Measurements from ENCODE around the gene PRKCA. TPM values are rescaled to one million over a fixed set of nuclear protein-coding genes. Genes with fewer than 3 reads are reported as not detected.

Gene PRKCA
- total and polyA plus RNA-seq, 2 donors (not counting 3 experiments of a cell fraction or from before 2014, with no cell fraction given): 7.5 to 34.2 TPM

DNA sequence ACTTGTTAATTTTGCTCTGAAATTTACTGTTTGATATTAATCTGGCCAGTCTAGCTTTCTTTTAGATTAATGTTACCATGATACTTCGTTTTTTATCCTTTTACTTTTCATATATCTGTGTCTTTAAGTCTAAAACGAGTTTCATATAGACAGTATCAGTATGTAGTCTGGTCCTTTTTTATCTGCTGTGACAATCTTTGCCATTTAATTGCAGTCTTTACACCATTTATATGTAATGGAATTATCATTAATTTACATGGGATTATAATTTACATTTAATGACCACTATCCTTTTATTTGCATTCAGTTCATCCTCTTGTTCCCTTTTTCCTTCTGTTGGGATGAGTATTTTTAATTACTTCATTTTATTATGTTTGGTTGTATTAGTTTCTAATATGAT, 243.5 kb downstream of the PRKCA start:
- Histone ChIP-seq H3K4me3 (replicated peaks in 1 of 3; ENCODE audit: insufficient read depth in 1 of 3, low read depth in 1 of 3, low read length in 3 of 3) (no peak overlapping the region), H3K36me3 (ENCODE audit: control insufficient read depth in 2 of 2, extremely low read depth in 1 of 2, insufficient read depth in 2 of 2, low read length in 2 of 2) (no peaks in the 10 kb centered on the region), H3K4me2 (ENCODE audit: insufficient read depth, low read length) (no peak overlapping the region), H3K9me3 (replicated peaks; ENCODE audit: control insufficient read depth, insufficient read depth, low read length) (no peaks in the 10 kb centered on the region), H3K27ac (ENCODE audit: insufficient read depth, low read depth, low read length) (no peak overlapping the region), H3K4me1 (ENCODE audit: control insufficient read depth, extremely low read depth, insufficient read depth, low read length) (peaks cover 56% of the 10 kb centered on the region), H3K27me3 (ENCODE audit: control insufficient read depth in 2 of 2, insufficient read depth in 2 of 2, low read length in 2 of 2) (no peaks in the 10 kb centered on the region), H4K20me1 (replicated peaks; ENCODE audit: control insufficient read depth, extremely low read depth, insufficient read depth, low read length) (no peaks in the 10 kb centered on the region), H3K9me1 (replicated peaks; ENCODE audit: control insufficient read depth, extremely low read depth, insufficient read depth, low read length) (no peaks in the 10 kb centered on the region), H2AFZ (ENCODE audit: low read depth, low read length) (no peak overlapping the region), H3K9ac (replicated peaks; ENCODE audit: extremely low read depth, insufficient read depth, low read length) (no peak overlapping the region), H3K79me2 (ENCODE audit: control insufficient read depth, insufficient read depth, low read length) (peaks cover 4% of the 10 kb centered on the region)
- dilution Hi-C loops (cut with MboI; ENCODE audit: extremely low pct_ligation_motif_present, low sequenced_read_pairs) (no loop called here), intact Hi-C loops (cut with micrococcal nuclease) (no loop called here)
- FAIRE-seq: no peak
- CTCF ChIA-PET: no interaction called here
- DNase-seq (ENCODE audit: low read depth, low spot score): no peak
- POLR2A ChIA-PET: no interaction called here
- TF ChIP-seq, protein P1, sequence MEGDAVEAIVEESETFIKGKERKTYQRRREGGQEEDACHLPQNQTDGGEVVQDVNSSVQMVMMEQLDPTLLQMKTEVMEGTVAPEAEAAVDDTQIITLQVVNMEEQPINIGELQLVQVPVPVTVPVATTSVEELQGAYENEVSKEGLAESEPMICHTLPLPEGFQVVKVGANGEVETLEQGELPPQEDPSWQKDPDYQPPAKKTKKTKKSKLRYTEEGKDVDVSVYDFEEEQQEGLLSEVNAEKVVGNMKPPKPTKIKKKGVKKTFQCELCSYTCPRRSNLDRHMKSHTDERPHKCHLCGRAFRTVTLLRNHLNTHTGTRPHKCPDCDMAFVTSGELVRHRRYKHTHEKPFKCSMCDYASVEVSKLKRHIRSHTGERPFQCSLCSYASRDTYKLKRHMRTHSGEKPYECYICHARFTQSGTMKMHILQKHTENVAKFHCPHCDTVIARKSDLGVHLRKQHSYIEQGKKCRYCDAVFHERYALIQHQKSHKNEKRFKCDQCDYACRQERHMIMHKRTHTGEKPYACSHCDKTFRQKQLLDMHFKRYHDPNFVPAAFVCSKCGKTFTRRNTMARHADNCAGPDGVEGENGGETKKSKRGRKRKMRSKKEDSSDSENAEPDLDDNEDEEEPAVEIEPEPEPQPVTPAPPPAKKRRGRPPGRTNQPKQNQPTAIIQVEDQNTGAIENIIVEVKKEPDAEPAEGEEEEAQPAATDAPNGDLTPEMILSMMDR (IDR thresholded peaks at IDR 0.05; ENCODE audit: extremely low read depth in 1 of 2, insufficient read depth in 1 of 2, low read depth in 1 of 2, low read length in 2 of 2): no peak
- TF ChIP-seq EZH2 (IDR thresholded peaks at IDR 0.05; ENCODE audit: borderline replicate concordance, low read depth, low read length, severe bottlenecking): no peak
- BruUV-seq (replicated peaks): no TSS peak

DNA sequence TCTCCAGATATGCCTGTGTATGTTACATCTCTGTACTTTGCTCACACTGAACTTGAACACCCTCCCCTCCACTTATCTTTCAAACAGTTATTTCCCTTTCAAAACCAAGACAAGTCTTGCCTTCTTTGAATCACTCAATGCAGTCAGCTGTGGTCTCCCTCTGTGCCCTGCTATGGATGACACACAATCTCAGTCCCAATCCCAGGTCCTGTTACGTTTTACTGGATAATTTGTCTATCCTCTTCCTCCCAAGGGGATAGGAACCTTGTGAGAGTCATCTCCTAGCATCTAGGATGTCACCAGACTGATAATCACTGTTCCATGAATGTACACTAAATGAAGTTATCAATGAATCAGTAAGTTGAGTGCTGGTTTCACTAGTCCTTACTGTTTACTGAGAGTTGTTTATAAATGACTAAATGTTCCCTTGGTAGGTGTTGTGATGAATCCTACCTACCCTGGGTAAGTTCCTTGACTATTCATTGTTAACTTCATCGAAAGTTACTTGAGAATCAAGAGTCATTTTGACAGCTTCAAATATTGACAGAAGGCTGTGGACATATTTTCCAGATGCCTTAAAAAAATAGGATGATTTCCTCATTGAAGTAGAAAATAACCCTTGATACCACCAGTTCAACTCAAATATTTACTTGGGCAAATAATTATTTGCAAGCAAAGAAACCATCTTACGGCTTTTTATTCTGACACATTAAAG, 244.9 kb downstream of the PRKCA start:
- H3K27ac ChIP-seq (ENCODE audit: insufficient read depth, low read depth, low read length): peak overlapping the region; percentile 62
- POLR2A ChIA-PET: no interaction called here
- intact Hi-C loops (cut with micrococcal nuclease): no loop called here

More for the DNA sequence above, 244.9 kb downstream of the PRKCA start:
- CTCF ChIA-PET: interaction anchor here (0.7 to 1.4 kb wide), 3 partner anchors 9 to 292 kb away, joined by 3 to 5 read pairs (median 3); no protein-coding TSS in a partner anchor
- Histone ChIP-seq H3K9me3 (replicated peaks; ENCODE audit: control insufficient read depth, insufficient read depth, low read length) (no peaks in the 10 kb centered on the region), H3K4me2 (ENCODE audit: insufficient read depth, low read length) (no peak overlapping the region), H3K36me3 (ENCODE audit: control insufficient read depth in 2 of 2, extremely low read depth in 1 of 2, insufficient read depth in 2 of 2, low read length in 2 of 2) (no peaks in the 10 kb centered on the region), H3K27me3 (ENCODE audit: control insufficient read depth in 2 of 2, insufficient read depth in 2 of 2, low read length in 2 of 2) (no peaks in the 10 kb centered on the region), H3K9me1 (replicated peaks; ENCODE audit: control insufficient read depth, extremely low read depth, insufficient read depth, low read length) (no peaks in the 10 kb centered on the region), H2AFZ (ENCODE audit: low read depth, low read length) (no peak overlapping the region), H3K4me1 (ENCODE audit: control insufficient read depth, extremely low read depth, insufficient read depth, low read length) (peaks cover 54% of the 10 kb centered on the region), H3K9ac (replicated peaks; ENCODE audit: extremely low read depth, insufficient read depth, low read length) (no peak overlapping the region), H3K79me2 (ENCODE audit: control insufficient read depth, insufficient read depth, low read length) (peaks cover 3% of the 10 kb centered on the region), H4K20me1 (replicated peaks; ENCODE audit: control insufficient read depth, extremely low read depth, insufficient read depth, low read length) (no peaks in the 10 kb centered on the region), H3K4me3 (replicated peaks in 1 of 3; ENCODE audit: insufficient read depth in 1 of 3, low read depth in 1 of 3, low read length in 3 of 3) (no peak overlapping the region)
- FAIRE-seq (peak; percentile 37), DNase-seq (ENCODE audit: low read depth, low spot score) (no peak)
- TF ChIP-seq EZH2 (IDR thresholded peaks at IDR 0.05; ENCODE audit: borderline replicate concordance, low read depth, low read length, severe bottlenecking) (no peak), POLR2A (IDR thresholded peaks at IDR 0.05; ENCODE audit: low read depth, low read length) (no peak), MYC (IDR thresholded peaks at IDR 0.05; ENCODE audit: low read depth, low read length) (no peak), POLR2AphosphoS5 (IDR thresholded peaks at IDR 0.05; ENCODE audit: insufficient read depth, low read depth, low read length) (no peak), JUN (IDR thresholded peaks at IDR 0.05; ENCODE audit: borderline replicate concordance, insufficient read depth, insufficient read length, low read depth) (no peak), FOS (IDR thresholded peaks at IDR 0.05; ENCODE audit: borderline replicate concordance, insufficient read depth, low read length) (no peak), GATA2 (IDR thresholded peaks at IDR 0.05; ENCODE audit: insufficient read depth, insufficient read length, low read depth, low read length) (no peak)
- TF ChIP-seq, protein P2, sequence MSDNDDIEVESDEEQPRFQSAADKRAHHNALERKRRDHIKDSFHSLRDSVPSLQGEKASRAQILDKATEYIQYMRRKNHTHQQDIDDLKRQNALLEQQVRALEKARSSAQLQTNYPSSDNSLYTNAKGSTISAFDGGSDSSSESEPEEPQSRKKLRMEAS (IDR thresholded peaks at IDR 0.05; ENCODE audit: insufficient read depth, insufficient read length): no peak
- TF ChIP-seq, protein P1 (IDR thresholded peaks at IDR 0.05; ENCODE audit: extremely low read depth in 1 of 2, insufficient read depth in 1 of 2, low read depth in 1 of 2, low read length in 2 of 2): no peak
- dilution Hi-C loops (cut with MboI; ENCODE audit: extremely low pct_ligation_motif_present, low sequenced_read_pairs): no loop called here
- no TSS peak for BruUV-seq (replicated peaks)

All from endothelial cell of umbilical vein (primary cell).